Head of caudate nucleus (tissue), 42 donors: ENCODE results near the gene ZNF823.
A peak's percentile ranks its signal among the peaks of the same experiment; 100 is the strongest.
"Not testable (repeated sequence)": the region's sequence is repeated elsewhere in the genome, so short reads cannot be mapped to it uniquely, and the experiment has no call there.

Experiments
- DNase-seq, 42 donors: peaks; one replicate each; pipeline versions ENCODE4 v3.0.0 to v3.0.0-alpha.2; 2020 to 2021; ENCODE audit warnings: mixed read lengths in 7 of 42
- intact Hi-C: fragments of 100-400 bp; cut with DNase I; formaldehyde crosslinking; loops from one replicate; pipeline ENCODE4 v1.15.0; 2022

ZNF823 gene

GRCh38 chr19:11738746-11739620 lies at the start of gene ZNF823:
Gene ZNF823, minus strand, starts transcription at chr19:11738946. Its CDS starts 127 bp downstream, at chr19:11738819.
- intact Hi-C loops: no loop called here
- DNase-seq: peak; percentile 96 to 100 (median 99)

GRCh38 chr19:11787536-11787935 lies 48.8 kb upstream of the ZNF823 start:
- intact Hi-C loops: no loop called here
- no peak for DNase-seq

GRCh38 chr19:11784356-11784755 lies 45.6 kb upstream of the ZNF823 start:
- intact Hi-C loops: no loop called here
- DNase-seq: peak in 24 of 42 donors; percentile 7 to 68 (median 33)

GRCh38 chr19:11783767-11784166 lies 45.0 kb upstream of the ZNF823 start:
- intact Hi-C loops: no loop called here

GRCh38 chr19:11781295-11782057 lies 42.7 kb upstream of the ZNF823 start:
- DNase-seq: no peak
- intact Hi-C loops: no loop called here

More at GRCh38 chr19:11783767-11784166, 45.0 kb upstream of the ZNF823 start:
- no peak for DNase-seq

- DNase-seq: no peak
- intact Hi-C loops: no loop called here
Observed at GRCh38 chr19:11780431-11781020, 41.8 kb upstream of the ZNF823 start.

GRCh38 chr19:11776669-11777068 lies 37.9 kb upstream of the ZNF823 start:
- DNase-seq, intact Hi-C loops: not testable (repeated sequence)

GRCh38 chr19:11771520-11771919 lies 32.8 kb upstream of the ZNF823 start:
- intact Hi-C loops: not testable (repeated sequence)
- DNase-seq: peak in 1 of 42 donors; percentile 34

- DNase-seq: no peak
- intact Hi-C loops: loop anchor here (10.0 kb wide), 1 partner anchor 75 kb away; no protein-coding TSS in a partner anchor
Observed at GRCh38 chr19:11769995-11770394, 31.2 kb upstream of the ZNF823 start.

GRCh38 chr19:11767633-11768133 lies 28.9 kb upstream of the ZNF823 start:
- intact Hi-C loops: loop anchor here (10.0 kb wide), 1 partner anchor 73 kb away; no protein-coding TSS in a partner anchor
- DNase-seq: peak in 36 of 42 donors; percentile 1 to 48 (median 19)

GRCh38 chr19:11766597-11767591 lies 28.1 kb upstream of the ZNF823 start, which contains the start of gene ZNF441:
Gene ZNF441, plus strand, starts transcription at chr19:11767000. Its CDS starts 194 bp downstream, at chr19:11767194.
- DNase-seq: peak; percentile 96 to 99 (median 98)
- intact Hi-C loops: loop anchor here (10.0 kb wide), 1 partner anchor 72 kb away; no protein-coding TSS in a partner anchor

- no peak for DNase-seq
- intact Hi-C loops: loop anchor here (10.0 kb wide), 1 partner anchor 69 kb away; no protein-coding TSS in a partner anchor
Observed at GRCh38 chr19:11763611-11764010, 24.9 kb upstream of the ZNF823 start.

- DNase-seq: no peak
- intact Hi-C loops: loop anchor here (10.0 kb wide), 1 partner anchor 68 kb away; no protein-coding TSS in a partner anchor
Observed at GRCh38 chr19:11763117-11763516, 24.4 kb upstream of the ZNF823 start.

GRCh38 chr19:11759805-11760204 lies 21.1 kb upstream of the ZNF823 start:
- DNase-seq: no peak
- intact Hi-C loops: loop anchor here (10.0 kb wide), 1 partner anchor 65 kb away; no protein-coding TSS in a partner anchor

- intact Hi-C loops: no loop called here
- DNase-seq: no peak
Observed at GRCh38 chr19:11756965-11757364, 18.2 kb upstream of the ZNF823 start.

- no peak for DNase-seq
- intact Hi-C loops: no loop called here
Observed at GRCh38 chr19:11754663-11755062, 15.9 kb upstream of the ZNF823 start.

GRCh38 chr19:11752244-11752736 lies 13.5 kb upstream of the ZNF823 start:
- intact Hi-C loops: no loop called here
- no peak for DNase-seq
